ENCODE results near the gene UQCRC2.
"Not testable (repeated sequence)": the region's sequence is repeated elsewhere in the genome, so short reads cannot be mapped to it uniquely, and the experiment has no call there.

UQCRC2 gene

GRCh38 chr16:22010902-22011301 is 57.7 kb downstream of the UQCRC2 start:
- no peak for DNase-seq (ENCODE audit: low spot score)

- no peak for DNase-seq (ENCODE audit: low spot score)
Observed at GRCh38 chr16:22012241-22012640, 59.1 kb downstream of the UQCRC2 start.

- no peak for DNase-seq (ENCODE audit: low spot score)
Observed at GRCh38 chr16:22013486-22013885, 60.3 kb downstream of the UQCRC2 start.

GRCh38 chr16:22014271-22014873 is 61.2 kb downstream of the UQCRC2 start:
- DNase-seq (ENCODE audit: low spot score): no peak

GRCh38 chr16:22016927-22017326 is 63.8 kb downstream of the UQCRC2 start:
- no peak for DNase-seq (ENCODE audit: low spot score)

GRCh38 chr16:22018559-22018958 is 65.4 kb downstream of the UQCRC2 start:
- DNase-seq (ENCODE audit: low spot score): no peak

- no peak for DNase-seq (ENCODE audit: low spot score)
Observed at GRCh38 chr16:22022151-22022550, 69.0 kb downstream of the UQCRC2 start.

GRCh38 chr16:22023505-22023904 is 70.3 kb downstream of the UQCRC2 start:
- DNase-seq (ENCODE audit: low spot score): no peak

- DNase-seq (ENCODE audit: low spot score): not testable (repeated sequence)
Observed at GRCh38 chr16:22024785-22025184, 71.6 kb downstream of the UQCRC2 start.

GRCh38 chr16:22027633-22028032 is 74.5 kb downstream of the UQCRC2 start:
- no peak for DNase-seq (ENCODE audit: low spot score)

GRCh38 chr16:22029632-22030031 is 76.5 kb downstream of the UQCRC2 start:
- no peak for DNase-seq (ENCODE audit: low spot score)

GRCh38 chr16:22030087-22030812 is 77.1 kb downstream of the UQCRC2 start:
- no peak for DNase-seq (ENCODE audit: low spot score)

- no peak for DNase-seq (ENCODE audit: low spot score)
Observed at GRCh38 chr16:22031483-22032083, 78.4 kb downstream of the UQCRC2 start.

All from kidney capillary endothelial cell (primary cell).